ENCODE data around the gene KRT38. TPM values are rescaled to one million over a fixed set of nuclear protein-coding genes. Genes with fewer than 3 reads are reported as not detected.
A peak's percentile ranks its signal among the peaks of the same experiment; 100 is the strongest.

Gene KRT38
- total RNA-seq, 1 experiment from 2014 or later, result not detected

DNA sequence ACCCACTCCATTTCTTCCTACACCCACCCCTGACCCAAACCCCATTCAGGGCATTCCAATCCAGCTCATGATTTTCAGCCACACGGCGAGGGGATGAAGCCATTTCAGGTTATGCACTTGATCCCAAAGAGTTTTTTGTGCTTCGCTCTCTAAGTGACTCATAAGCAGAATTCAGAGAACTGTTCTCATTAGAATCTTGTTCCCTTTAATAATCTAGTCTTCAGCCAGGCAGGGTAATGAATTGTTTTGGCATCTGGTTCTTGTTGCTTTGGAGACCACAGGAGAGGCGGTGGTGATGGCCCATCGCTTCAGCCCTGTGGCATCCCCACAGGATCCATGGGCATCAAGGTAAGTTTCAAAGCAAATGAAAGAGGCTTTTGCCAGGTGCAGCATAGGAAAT, 38.6 kb downstream of the KRT38 start:
- H3K27ac ChIP-seq (ENCODE audit: low read length), result peak overlapping the region; percentile 97; the same call in 1 of the 2 replicates
- H3K4me2 ChIP-seq (ENCODE audit: low read length), result no peak overlapping the region
- ChIA-PET CTCF (no interaction called here), POLR2A (ENCODE audit: unreplicated experiment) (no interaction called here)
- intact Hi-C loops (cut with micrococcal nuclease), result loop anchor here (5.0 to 10.0 kb wide), 3 partner anchors 123 to 495 kb away; partner anchors contain the start of gene KRT19
- ATAC-seq (no peak), DNase-seq (no peak)
- H3K36me3 ChIP-seq (ENCODE audit: low read depth, low read length), result no peaks in the 10 kb centered on the region
- BruUV-seq (replicated peaks), result no TSS peak
- no peak overlapping the region for H3K9ac ChIP-seq (ENCODE audit: low read length)
- H3K4me1 ChIP-seq (ENCODE audit: insufficient read depth, low read length), result peaks cover 42% of the 10 kb centered on the region
- TF ChIP-seq EZH2 (IDR thresholded peaks at IDR 0.05; ENCODE audit: low read length, unreplicated experiment), result no peak
- TF ChIP-seq, protein P1, sequence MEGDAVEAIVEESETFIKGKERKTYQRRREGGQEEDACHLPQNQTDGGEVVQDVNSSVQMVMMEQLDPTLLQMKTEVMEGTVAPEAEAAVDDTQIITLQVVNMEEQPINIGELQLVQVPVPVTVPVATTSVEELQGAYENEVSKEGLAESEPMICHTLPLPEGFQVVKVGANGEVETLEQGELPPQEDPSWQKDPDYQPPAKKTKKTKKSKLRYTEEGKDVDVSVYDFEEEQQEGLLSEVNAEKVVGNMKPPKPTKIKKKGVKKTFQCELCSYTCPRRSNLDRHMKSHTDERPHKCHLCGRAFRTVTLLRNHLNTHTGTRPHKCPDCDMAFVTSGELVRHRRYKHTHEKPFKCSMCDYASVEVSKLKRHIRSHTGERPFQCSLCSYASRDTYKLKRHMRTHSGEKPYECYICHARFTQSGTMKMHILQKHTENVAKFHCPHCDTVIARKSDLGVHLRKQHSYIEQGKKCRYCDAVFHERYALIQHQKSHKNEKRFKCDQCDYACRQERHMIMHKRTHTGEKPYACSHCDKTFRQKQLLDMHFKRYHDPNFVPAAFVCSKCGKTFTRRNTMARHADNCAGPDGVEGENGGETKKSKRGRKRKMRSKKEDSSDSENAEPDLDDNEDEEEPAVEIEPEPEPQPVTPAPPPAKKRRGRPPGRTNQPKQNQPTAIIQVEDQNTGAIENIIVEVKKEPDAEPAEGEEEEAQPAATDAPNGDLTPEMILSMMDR (conservative IDR thresholded peaks at IDR 0.05; ENCODE audit: low read depth, low read length), result no peak
- TF ChIP-seq EZH2phosphoT487 (IDR thresholded peaks at IDR 0.05; ENCODE audit: borderline replicate concordance, low read length), result no peak
- H4K20me1 ChIP-seq (ENCODE audit: low read length), result no peaks in the 10 kb centered on the region
- H3K4me3 ChIP-seq (ENCODE audit: low read length), result no peak overlapping the region
- no peaks in the 10 kb centered on the region for H3K27me3 ChIP-seq (ENCODE audit: low read length)
- H3K9me2 ChIP-seq (replicated peaks; ENCODE audit: low read length), result no peaks in the 10 kb centered on the region
- H3F3A ChIP-seq (ENCODE audit: low read length, unreplicated experiment), result peaks cover 3% of the 10 kb centered on the region
- H3K9me3 ChIP-seq (ENCODE audit: low read length), result no peaks in the 10 kb centered on the region
- H3K79me2 ChIP-seq (ENCODE audit: low read length), result no peaks in the 10 kb centered on the region
- no peak overlapping the region for H2AFZ ChIP-seq (ENCODE audit: low read length)

GRCh38 chr17:41396996-41397660, 43.7 kb downstream of the KRT38 start, which contains the start of gene KRT31:
Gene KRT31, minus strand, starts transcription at chr17:41397608. Its CDS starts 69 bp downstream, at chr17:41397539.
- DNase-seq, result no peak
- TF ChIP-seq, protein P1 (conservative IDR thresholded peaks at IDR 0.05; ENCODE audit: low read depth, low read length), result no peak
- TF ChIP-seq EZH2phosphoT487 (IDR thresholded peaks at IDR 0.05; ENCODE audit: borderline replicate concordance, low read length), result no peak
- TF ChIP-seq EZH2 (IDR thresholded peaks at IDR 0.05; ENCODE audit: low read length, unreplicated experiment), result no peak
- Histone ChIP-seq H2AFZ (ENCODE audit: low read length) (no peak within 1 kb of the TSS), H3K4me2 (ENCODE audit: low read length) (no peak within 1 kb of the TSS), H3K27me3 (ENCODE audit: low read length) (no peaks in the 10 kb centered on the region), H3K36me3 (ENCODE audit: low read depth, low read length) (no peaks in the 10 kb centered on the region), H3K27ac (ENCODE audit: low read length) (no peak within 1 kb of the TSS), H3F3A (ENCODE audit: low read length, unreplicated experiment) (no peaks in the 10 kb centered on the region), H4K20me1 (ENCODE audit: low read length) (no peaks in the 10 kb centered on the region), H3K4me3 (ENCODE audit: low read length) (no peak within 1 kb of the TSS), H3K79me2 (ENCODE audit: low read length) (no peaks in the 10 kb centered on the region), H3K9me2 (replicated peaks; ENCODE audit: low read length) (no peaks in the 10 kb centered on the region), H3K4me1 (ENCODE audit: insufficient read depth, low read length) (peaks cover 14% of the 10 kb centered on the region), H3K9me3 (ENCODE audit: low read length) (no peaks in the 10 kb centered on the region), H3K9ac (ENCODE audit: low read length) (no peak within 1 kb of the TSS)
- no TSS peak for BruUV-seq (replicated peaks)
- intact Hi-C loops (cut with micrococcal nuclease), result no loop called here
- ChIA-PET POLR2A (ENCODE audit: unreplicated experiment) (no interaction called here), CTCF (no interaction called here)
- ATAC-seq, result no peak

GRCh38 chr17:41396340-41396739, 44.4 kb downstream of the KRT38 start:
- no peak overlapping the region for H2AFZ ChIP-seq (ENCODE audit: low read length)
- peaks cover 14% of the 10 kb centered on the region; the same call in 1 of the 2 replicates for H3K4me1 ChIP-seq (ENCODE audit: insufficient read depth, low read length)
- H3K36me3 ChIP-seq (ENCODE audit: low read depth, low read length), result no peaks in the 10 kb centered on the region
- no TSS peak for BruUV-seq (replicated peaks)
- H3K9me3 ChIP-seq (ENCODE audit: low read length), result no peaks in the 10 kb centered on the region
- DNase-seq (no peak), ATAC-seq (no peak)
- no peaks in the 10 kb centered on the region for H4K20me1 ChIP-seq (ENCODE audit: low read length)
- intact Hi-C loops (cut with micrococcal nuclease), result no loop called here
- TF ChIP-seq EZH2phosphoT487 (IDR thresholded peaks at IDR 0.05; ENCODE audit: borderline replicate concordance, low read length) (no peak), EZH2 (IDR thresholded peaks at IDR 0.05; ENCODE audit: low read length, unreplicated experiment) (no peak)
- TF ChIP-seq, protein P1 (conservative IDR thresholded peaks at IDR 0.05; ENCODE audit: low read depth, low read length), result no peak
- H3K4me2 ChIP-seq (ENCODE audit: low read length), result no peak overlapping the region
- H3K4me3 ChIP-seq (ENCODE audit: low read length), result no peak overlapping the region
- CTCF ChIA-PET, result no interaction called here
- H3K9ac ChIP-seq (ENCODE audit: low read length), result no peak overlapping the region
- POLR2A ChIA-PET (ENCODE audit: unreplicated experiment), result no interaction called here
- H3K27me3 ChIP-seq (ENCODE audit: low read length), result no peaks in the 10 kb centered on the region
- H3K27ac ChIP-seq (ENCODE audit: low read length), result no peak overlapping the region
- no peaks in the 10 kb centered on the region for H3K79me2 ChIP-seq (ENCODE audit: low read length)
- no peaks in the 10 kb centered on the region for H3F3A ChIP-seq (ENCODE audit: low read length, unreplicated experiment)
- no peaks in the 10 kb centered on the region for H3K9me2 ChIP-seq (replicated peaks; ENCODE audit: low read length)

All from PC-3 (cell line).